Stimulated activated CD8-positive, alpha-beta memory T cell treated with anti-CD3 and anti-CD28 coated beads, Interleukin-15, amount 100 ng/mL, for 48 hours (primary cell): Measurements from ENCODE around the gene RARS2.
"Not testable (repeated sequence)": the region's sequence is repeated elsewhere in the genome, so short reads cannot be mapped to it uniquely, and the experiment has no call there.

Experiments
- DNase-seq, 2 donors: peaks; one replicate each; pipeline ENCODE4 v3.0.0-alpha.2; 2020; ENCODE audit warnings: low read depth in 2 of 2

The RARS2 gene

DNA sequence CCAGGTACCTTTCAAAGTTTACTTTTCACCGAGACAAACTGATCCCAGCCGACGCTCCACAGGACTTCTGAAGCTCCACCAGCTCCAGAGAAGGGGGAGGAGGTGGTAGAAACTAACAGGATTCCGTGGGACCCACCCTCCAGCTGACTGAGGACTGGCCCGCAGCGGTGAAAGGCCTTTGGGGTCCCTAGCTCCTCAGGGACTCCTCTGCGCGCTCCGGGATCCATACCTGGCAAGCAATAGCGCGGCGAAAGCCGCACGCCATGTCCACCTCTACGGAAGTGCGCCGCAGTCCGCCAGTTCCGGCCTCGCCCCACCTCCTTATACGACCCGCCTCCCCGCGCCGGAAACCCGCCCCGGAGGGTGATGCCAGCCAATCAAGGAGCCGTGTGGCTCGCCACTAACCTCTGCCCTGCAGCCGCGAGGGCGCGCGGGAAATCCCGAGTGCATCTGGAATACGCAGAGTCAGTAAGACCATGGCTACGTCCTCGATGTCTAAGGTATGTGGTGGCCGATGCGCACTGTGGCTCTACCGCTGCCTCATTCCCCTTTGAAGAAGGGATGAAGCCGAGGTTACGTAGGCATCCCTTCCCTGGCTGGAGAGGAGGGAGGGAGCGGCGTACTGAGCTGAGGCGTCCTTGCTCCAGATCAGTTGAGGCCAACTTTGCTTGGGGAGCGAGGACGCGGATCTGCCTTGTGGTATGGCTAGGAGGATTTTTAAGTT lies at the start of gene RARS2, which contains the start of gene ORC3:
TSS of gene RARS2 (minus strand) at position 295 of the 724 bp plus-strand sequence. CDS start at position 265, 30 bp downstream.
TSS of gene ORC3 (plus strand) at position 443 of the 724 bp plus-strand sequence. CDS start at position 477, 34 bp downstream.
- peak; percentile 93 for DNase-seq

DNA sequence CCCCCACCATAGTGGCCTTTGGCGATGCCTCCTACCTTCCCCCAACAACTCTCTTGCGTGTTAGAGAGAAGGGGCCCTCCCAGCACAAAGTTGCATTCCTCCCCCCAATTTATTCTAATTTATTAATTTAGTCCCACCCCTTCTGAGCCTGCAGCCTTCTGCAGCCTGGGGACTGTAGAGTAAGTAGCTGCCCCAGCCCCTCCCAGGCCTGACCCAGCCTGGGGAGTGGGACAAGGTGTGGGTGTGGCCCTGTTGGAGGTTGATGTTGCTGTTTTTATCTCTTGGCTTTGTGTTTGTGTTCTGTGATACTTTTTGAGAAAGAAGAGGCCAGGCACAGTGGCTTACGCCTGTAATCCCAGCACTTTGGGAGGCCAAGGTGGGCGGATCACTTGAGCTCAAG lies 49.6 kb upstream of the RARS2 start:
- no peak for DNase-seq

DNA sequence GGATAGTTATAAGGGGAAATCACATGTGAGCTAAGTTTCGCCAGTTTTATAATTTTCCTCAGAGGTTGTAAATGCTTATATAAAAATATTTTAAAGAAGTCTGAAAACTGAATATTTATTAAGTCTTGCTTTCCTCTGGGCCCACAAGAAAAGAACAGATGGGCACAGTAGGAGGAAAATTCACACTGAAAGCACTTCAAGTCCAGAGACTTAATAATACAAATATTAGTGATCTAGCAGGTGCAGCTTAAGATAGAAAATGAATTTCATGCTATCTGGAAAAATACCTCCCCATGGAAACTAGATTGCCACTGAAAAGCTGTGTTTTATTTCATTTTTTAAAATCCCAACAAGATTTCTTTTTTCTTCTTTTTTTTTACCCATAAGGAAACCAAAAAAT lies 47.3 kb upstream of the RARS2 start:
- no peak for DNase-seq

GRCh38 chr6:87636315-87636714 lies 46.5 kb upstream of the RARS2 start:
- no peak for DNase-seq

- DNase-seq, result no peak
Observed at GRCh38 chr6:87633851-87634250, 44.1 kb upstream of the RARS2 start.

- no peak for DNase-seq
Observed at GRCh38 chr6:87630746-87631145, 41.0 kb upstream of the RARS2 start.

DNA sequence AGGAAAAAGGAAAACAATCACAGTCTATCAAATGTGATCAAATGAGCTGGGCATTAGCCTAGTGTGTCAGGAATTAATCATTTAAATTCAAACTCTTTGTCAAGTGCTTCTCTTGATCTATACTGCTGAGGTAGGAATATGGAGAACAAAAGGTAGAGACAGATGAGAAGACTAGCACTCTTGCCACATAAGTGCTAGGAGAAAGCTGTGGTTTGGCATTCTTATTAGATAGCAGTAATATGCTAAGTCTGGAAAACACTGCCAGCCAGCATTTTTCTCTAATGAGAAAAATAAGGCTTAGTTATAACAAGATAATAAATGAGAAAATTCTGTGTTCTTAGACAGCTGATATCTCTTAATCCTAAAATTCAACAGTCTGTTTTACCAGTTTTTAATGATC lies 39.1 kb upstream of the RARS2 start:
- DNase-seq, result no peak

DNA sequence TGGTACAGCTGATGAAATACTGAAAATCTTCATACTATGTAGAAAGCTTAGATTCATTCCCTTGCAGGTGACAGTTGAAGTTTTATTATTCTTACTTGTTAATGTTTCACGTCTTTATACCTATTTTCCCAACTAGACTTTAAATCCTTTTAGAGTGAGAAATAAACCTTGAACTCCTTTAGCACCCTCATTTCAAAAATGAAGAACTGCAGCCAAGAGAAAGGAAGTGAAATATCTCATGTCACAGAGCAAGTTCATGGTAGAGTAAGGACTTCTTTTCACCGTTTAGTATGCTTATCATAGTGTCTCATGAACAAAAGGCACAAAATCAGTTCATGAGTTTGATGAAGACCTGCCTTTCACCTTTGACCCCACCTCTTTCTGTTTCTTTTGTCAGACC lies 38.6 kb upstream of the RARS2 start:
- DNase-seq, result no peak

- DNase-seq, result no peak
Observed at GRCh38 chr6:87623248-87623647, 33.5 kb upstream of the RARS2 start.

GRCh38 chr6:87618531-87618930 lies 28.7 kb upstream of the RARS2 start:
- no peak for DNase-seq

DNA sequence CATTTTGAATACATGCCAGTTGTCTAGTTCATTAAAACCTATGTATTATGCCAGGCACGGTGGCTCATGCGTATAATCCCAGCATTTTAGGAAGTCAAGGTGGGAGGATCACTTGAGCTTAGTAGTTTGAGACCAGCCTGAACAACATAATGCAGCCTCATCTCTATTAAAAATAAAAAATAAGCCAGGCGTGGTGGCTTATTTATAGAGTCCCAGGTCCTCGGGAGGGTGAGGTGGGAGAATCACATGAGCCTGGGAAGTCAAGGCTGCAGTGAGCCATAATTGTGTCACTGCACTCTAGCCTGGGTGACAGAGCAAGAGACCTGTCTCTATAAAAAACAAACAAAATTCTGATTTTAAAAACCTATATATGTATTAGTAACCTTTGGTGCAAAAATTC lies 27.6 kb upstream of the RARS2 start:
- DNase-seq, result no peak

DNA sequence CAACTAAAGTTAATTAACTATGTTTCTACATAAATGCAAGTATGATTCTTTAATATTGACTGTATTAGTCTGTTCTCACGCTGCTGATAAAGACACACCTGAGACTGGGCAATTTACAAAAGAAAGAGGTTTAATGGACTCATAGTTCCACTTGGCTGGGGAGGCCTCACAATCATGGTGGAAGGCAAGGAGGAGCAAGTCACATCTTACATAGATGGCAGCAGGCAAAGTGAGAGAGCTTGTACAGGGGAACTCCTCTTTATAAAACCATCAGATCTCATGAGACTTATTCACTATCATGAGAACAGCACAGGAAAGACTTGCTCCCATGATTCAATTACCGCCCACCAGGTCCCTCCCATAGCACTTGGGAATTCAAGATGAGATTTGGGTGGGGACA lies 23.2 kb upstream of the RARS2 start:
- not testable (repeated sequence) for DNase-seq

DNA sequence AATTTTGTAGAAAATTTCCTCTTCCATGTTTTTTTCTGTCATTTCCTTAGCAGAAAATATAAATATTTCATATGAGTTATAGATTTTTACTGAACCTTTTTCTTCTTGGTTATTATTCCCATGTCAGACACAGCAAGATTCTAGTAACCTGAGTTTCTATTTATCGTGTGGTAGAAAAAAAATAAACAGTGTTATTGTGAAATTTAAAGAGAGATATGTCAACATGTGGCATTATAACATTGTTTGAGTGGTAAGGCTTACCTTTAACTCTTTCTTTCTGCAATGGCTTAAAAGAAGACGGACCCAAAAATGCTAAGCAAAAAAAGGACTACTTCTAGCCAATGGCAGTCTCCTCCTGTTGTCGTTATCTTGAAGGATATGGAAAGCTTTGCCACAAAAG lies 19.0 kb upstream of the RARS2 start:
- DNase-seq, result no peak

DNA sequence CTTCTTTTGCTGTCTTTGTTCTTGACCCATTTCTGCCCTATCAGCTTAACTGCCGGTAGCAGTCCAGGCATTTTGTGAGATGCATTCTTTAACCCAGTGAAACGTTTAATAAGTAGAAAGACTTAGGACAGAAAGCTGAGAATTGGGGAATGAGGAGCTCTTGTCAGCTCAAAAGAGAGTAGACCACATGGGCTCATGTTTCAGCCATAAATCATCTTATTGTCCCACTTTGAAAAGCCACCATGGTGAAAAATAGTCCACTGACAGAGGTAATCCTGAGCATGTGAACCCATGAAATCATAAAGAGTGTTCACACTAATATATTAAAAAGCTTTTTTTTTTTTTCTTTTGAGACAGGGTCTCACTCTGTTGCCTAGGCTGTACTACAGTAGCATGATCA lies 16.4 kb upstream of the RARS2 start:
- DNase-seq, result no peak

DNA sequence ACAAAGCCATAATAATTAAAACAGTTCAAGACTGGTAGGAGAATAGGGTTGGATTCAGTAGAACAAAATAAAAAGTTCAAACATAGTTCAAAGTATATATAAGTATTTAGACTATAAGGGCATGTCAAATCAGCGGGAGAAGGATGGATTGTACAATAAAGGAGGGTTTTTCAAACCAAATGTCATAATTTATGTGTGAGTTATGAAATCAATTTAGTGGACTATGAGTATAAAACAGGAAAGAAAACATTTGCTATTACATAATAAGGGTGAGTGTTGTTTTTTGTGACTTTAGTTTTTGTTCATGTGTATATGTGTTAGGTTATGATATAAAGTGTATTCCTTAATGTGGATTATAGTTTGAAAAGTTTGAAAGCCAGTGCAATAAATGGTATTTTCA lies 10.8 kb upstream of the RARS2 start:
- no peak for DNase-seq

GRCh38 chr6:87590990-87591389 lies 1.2 kb upstream of the RARS2 start:
- no peak for DNase-seq

DNA sequence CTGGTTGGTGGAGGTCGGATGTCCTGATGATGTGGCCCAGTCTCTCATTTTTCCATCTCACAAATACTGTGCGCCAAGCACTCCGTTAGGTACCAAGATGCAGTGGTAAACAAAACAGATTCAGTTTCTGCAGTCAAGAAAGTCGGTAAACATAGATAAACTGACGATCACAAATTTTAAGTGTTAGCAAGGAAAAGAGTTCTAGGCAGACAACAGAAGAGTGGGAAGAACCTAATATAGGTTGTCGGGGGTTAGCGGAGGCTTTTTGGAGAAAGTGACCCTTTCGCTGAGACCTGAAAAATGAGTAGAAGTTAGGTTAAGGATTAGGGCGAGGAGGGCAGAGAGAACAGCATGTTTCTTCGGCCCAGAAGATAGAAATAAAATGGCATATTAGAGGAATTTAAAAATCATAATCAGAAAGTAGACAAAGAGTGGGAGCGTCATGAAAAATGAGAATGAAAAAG lies 662 bp upstream of the RARS2 start:
- DNase-seq, result no peak

GRCh38 chr6:87588756-87589407 lies 905 bp downstream of the RARS2 start:
- DNase-seq, result no peak

- DNase-seq, result no peak
Observed at GRCh38 chr6:87586371-87587077, 3.3 kb downstream of the RARS2 start.

DNA sequence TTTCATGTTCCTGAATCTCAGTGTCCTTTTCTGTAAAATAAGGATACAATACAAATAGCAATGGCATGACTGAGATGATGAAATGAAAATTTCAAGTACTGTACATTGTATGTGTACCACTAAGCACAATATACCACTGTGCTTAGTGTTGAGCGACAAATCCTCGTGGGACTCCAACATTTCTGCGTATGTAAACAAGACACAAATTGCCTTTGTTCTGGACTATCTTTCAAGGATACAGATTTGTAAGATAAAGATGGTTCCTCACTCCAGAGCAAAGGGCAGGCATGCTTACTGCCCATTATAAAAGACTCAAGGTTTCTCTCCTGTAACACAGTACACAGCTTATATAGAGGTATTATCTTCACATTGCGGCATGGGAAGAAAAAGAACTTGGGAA lies 6.0 kb downstream of the RARS2 start:
- DNase-seq, result no peak

DNA sequence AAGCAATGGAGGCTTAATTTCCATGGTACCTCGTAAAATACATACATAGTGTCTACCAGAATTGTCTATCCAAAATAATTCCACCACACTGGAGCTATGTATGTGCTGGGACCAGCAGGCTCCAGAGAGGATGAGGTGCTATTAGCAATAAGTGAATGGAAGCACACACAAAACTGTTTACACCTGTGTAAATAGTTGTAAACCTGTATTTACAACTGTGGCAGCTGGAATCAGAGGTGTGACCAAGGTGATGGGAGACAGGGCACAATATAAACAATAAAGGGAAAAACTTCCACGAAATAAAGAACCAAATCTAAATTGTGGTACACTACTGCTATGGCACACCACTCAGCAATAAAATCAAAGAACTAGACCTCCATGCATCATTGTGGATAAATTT lies 14.4 kb downstream of the RARS2 start:
- DNase-seq, result no peak

DNA sequence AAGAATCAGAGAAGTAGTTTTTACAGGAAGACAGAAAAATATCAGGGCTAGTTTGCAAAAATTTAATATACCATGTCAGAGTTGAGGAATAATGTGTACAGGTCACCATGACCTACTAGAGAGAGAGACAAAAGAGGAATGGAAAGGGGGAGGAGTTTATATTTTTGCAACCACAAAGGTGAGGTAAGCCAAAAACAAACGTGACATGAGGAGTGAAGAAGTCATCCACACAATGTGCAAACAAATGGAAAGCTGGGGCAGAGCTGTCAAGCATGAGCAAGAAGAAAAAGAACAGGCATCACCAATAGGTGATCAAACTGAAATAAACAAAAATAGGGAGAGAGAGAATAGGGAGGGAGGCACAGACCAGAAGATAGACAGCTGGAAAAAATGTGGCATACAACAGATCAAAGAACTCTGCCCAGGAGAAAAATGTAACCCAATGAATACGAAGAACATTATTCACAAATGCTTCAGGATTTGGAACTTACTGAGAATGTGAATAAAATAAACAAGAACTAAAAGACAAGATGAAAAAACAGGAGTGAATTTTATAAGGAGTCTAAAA lies 15.5 kb downstream of the RARS2 start:
- DNase-seq, result no peak
